Pancreas (tissue), 10 donors: ENCODE data around the gene SLC6A11. TPM values are rescaled to one million over a fixed set of nuclear protein-coding genes. Genes with fewer than 3 reads are reported as not detected.

ENCODE experiments used
- ATAC-seq, 4 donors: fragments of 200-7000 bp; cut with Tn5 transposase; one replicate each; pipeline versions ENCODE4 v1.8.0 to v1.9.1; 2020; ENCODE audit warnings: mild to moderate bottlenecking in 4 of 4, moderate library complexity in 4 of 4
- DNase-seq, 6 donors: peaks; one replicate each; pipeline ENCODE4 v3.0.0-alpha.2; 2020
- FAIRE-seq: peaks from 2 replicates; lab custom pipeline; 2012; peaks lifted over from hg19 to GRCh38; lab: Jason Lieb, UNC
- H3K27ac ChIP-seq, 4 donors: fragments of 200-600 bp; sonication (generic); 1 replicate in 3 of 4; 2 replicates in 1 of 4; pipeline versions ENCODE4 v1.5.0 to v1.8.0; 2020
- H3K27me3 ChIP-seq, 4 donors: fragments of 200-600 bp; one replicate each; pipeline ENCODE4 v1.8.0; 2021
- H3K36me3 ChIP-seq, 3 donors: fragments of 200-600 bp; sonication (generic) in 1 of 3; one replicate each; pipeline versions ENCODE4 v1.5.0 to v1.8.0; 2020 to 2021
- H3K4me1 ChIP-seq, 3 donors: fragments of 200-600 bp; one replicate each; pipeline ENCODE4 v1.8.0; 2021
- H3K4me3 ChIP-seq, 4 donors: fragments of 200-600 bp; sonication (generic) in 2 of 4; one replicate each; pipeline versions ENCODE4 v1.5.0 to v1.8.0; 2020 to 2021
- H3K9me3 ChIP-seq, 4 donors: fragments of 200-600 bp; one replicate each; pipeline ENCODE4 v1.8.0; 2021
- CTCF ChIP-seq, 4 donors: fragments of 200-600 bp; sonication (generic) in 3 of 4; IDR thresholded peaks; one replicate each; pipeline versions ENCODE4 v1.5.0 to v1.8.0; 2021; ENCODE audit warnings: antibody characterized with exemption in 4 of 4
- WGBS, 2 donors: extraction: QIAGEN DNeasy Blood & Tissue Kit; methylation state at CpG; one replicate each; pipeline ENCODE4 v1.1.7; 2013; 5-methylcytosine and 5-hydroxymethylcytosine counted together
- intact Hi-C, 3 donors: fragments of 100-400 bp; cut with DNase I; formaldehyde crosslinking; loops; one replicate each; pipeline versions ENCODE4 v1.11.1 to v1.14.2; 2022
- polyA plus RNA-seq, 2 donors: library from polyadenylated mRNA; stranded (reverse); fragments of 200-250 nt; gene quantifications; one replicate each; pipeline ENCODE4 v1.2.3, GENCODE V29; 2013
- total RNA-seq, 6 donors: library from RNA; stranded (reverse); fragmentation: NEBNext Ultra II Directional in 4 of 6; extraction: Animal tissue kit (Norgen Biotek cat#: 25700) in 4 of 6; gene quantifications; one replicate each; pipeline versions ENCODE4 v1.2.1 to v1.2.4, GENCODE V29; 2021 to 2023
- donor health status: healthy with polysubstance abuse.
- donor health status: DM: no; HTN: no; CAD: no; lungs with moderate emphysema.
- donor health status: DM: no; HTN: no; CAD: no.
- donor health status: control.
- donor health status: control.
- donor health status: Bipolar disorder and iron deficiency.
- donor health status: DM: yes; HTN: yes; CAD: no.
- donor health status: DM: no; HTN: no; CAD: no.
- donor health status: DM: no; HTN: no; CAD: no.
- donor health status: DM: yes; HTN: yes; CAD: no.

SLC6A11 gene
- total and polyA plus RNA-seq, 8 donors = 0.04 to 0.17 (median 0.06) TPM

GRCh38 chr3:10977892-10978510 lies 162.0 kb downstream of the SLC6A11 start:
- no peak for DNase-seq
- H3K27ac ChIP-seq = no peak overlapping the region
- no peaks in the 10 kb centered on the region for H3K27me3 ChIP-seq
- H3K4me3 ChIP-seq = no peak overlapping the region
- no peak for FAIRE-seq
- H3K4me1 ChIP-seq = no peaks in the 10 kb centered on the region
- no peak for ATAC-seq
- H3K36me3 ChIP-seq = no peaks in the 10 kb centered on the region
- 43 to 49% methylated on average over 10 of the region's 10 CpGs for WGBS, 2 donors
- TF ChIP-seq CTCF (IDR thresholded peaks at IDR 0.05) = no peak
- intact Hi-C loops = no loop called here
- H3K9me3 ChIP-seq = no peaks in the 10 kb centered on the region

GRCh38 chr3:10978956-10979355 lies 162.9 kb downstream of the SLC6A11 start:
- FAIRE-seq = no peak
- WGBS, 2 donors = 92 to 93% methylated on average over 7 of the region's 7 CpGs
- intact Hi-C loops = no loop called here

GRCh38 chr3:10980312-10980711 lies 164.3 kb downstream of the SLC6A11 start:
- no peak for DNase-seq
- Histone ChIP-seq H3K9me3 (no peaks in the 10 kb centered on the region), H3K4me1 (no peaks in the 10 kb centered on the region), H3K27ac (no peak overlapping the region), H3K4me3 (no peak overlapping the region), H3K36me3 (no peaks in the 10 kb centered on the region), H3K27me3 (no peaks in the 10 kb centered on the region)
- no peak for ATAC-seq
- FAIRE-seq = no peak
- intact Hi-C loops = no loop called here
- 70 to 72% methylated on average over 7 of the region's 7 CpGs for WGBS, 2 donors
- TF ChIP-seq CTCF (IDR thresholded peaks at IDR 0.05) = no peak

More at GRCh38 chr3:10978956-10979355, 162.9 kb downstream of the SLC6A11 start:
- no peak for DNase-seq
- H3K27ac ChIP-seq = no peak overlapping the region
- H3K9me3 ChIP-seq = no peaks in the 10 kb centered on the region
- H3K27me3 ChIP-seq = no peaks in the 10 kb centered on the region
- H3K36me3 ChIP-seq = no peaks in the 10 kb centered on the region
- no peaks in the 10 kb centered on the region for H3K4me1 ChIP-seq
- no peak for ATAC-seq
- no peak overlapping the region for H3K4me3 ChIP-seq
- TF ChIP-seq CTCF (IDR thresholded peaks at IDR 0.05) = no peak

- intact Hi-C loops = no loop called here
- Histone ChIP-seq H3K4me3 (no peak overlapping the region), H3K27me3 (no peaks in the 10 kb centered on the region), H3K9me3 (no peaks in the 10 kb centered on the region), H3K27ac (no peak overlapping the region), H3K36me3 (no peaks in the 10 kb centered on the region), H3K4me1 (no peaks in the 10 kb centered on the region)
- FAIRE-seq (no peak), DNase-seq (no peak), ATAC-seq (no peak)
- WGBS, 2 donors = 56 to 86% methylated on average over 3 of the region's 3 CpGs
- no peak for TF ChIP-seq CTCF (IDR thresholded peaks at IDR 0.05)
Observed at GRCh38 chr3:10981031-10981430, 165.0 kb downstream of the SLC6A11 start.

GRCh38 chr3:10981961-10982360 lies 165.9 kb downstream of the SLC6A11 start:
- no peak for FAIRE-seq

More at GRCh38 chr3:10981961-10982360, 165.9 kb downstream of the SLC6A11 start:
- ATAC-seq = no peak
- intact Hi-C loops = no loop called here
- Histone ChIP-seq H3K4me3 (no peak overlapping the region), H3K27ac (no peak overlapping the region), H3K4me1 (no peaks in the 10 kb centered on the region), H3K9me3 (no peaks in the 10 kb centered on the region), H3K27me3 (no peaks in the 10 kb centered on the region), H3K36me3 (no peaks in the 10 kb centered on the region)
- DNase-seq = no peak
- 47 to 51% methylated on average over 5 of the region's 5 CpGs for WGBS, 2 donors
- no peak for TF ChIP-seq CTCF (IDR thresholded peaks at IDR 0.05)
